Tibial artery (tissue), 4 donors: ENCODE data around the gene NRL.
A peak's percentile ranks its signal among the peaks of the same experiment; 100 is the strongest.
"Not testable (repeated sequence)": the region's sequence is repeated elsewhere in the genome, so short reads cannot be mapped to it uniquely, and the experiment has no call there.

ENCODE experiments used
- DNase-seq, 2 donors: peaks; one replicate each; pipeline ENCODE4 v3.0.0-alpha.2; 2019
- H3K27ac ChIP-seq, 2 donors: fragments of 200-600 bp; sonication (generic) in 1 of 2; 1 replicate in 1 of 2; 2 replicates in 1 of 2; pipeline ENCODE4 v1.5.1; 2018 to 2019; ENCODE audit warnings: mild to moderate bottlenecking in 1 of 2
- H3K27me3 ChIP-seq, 2 donors: fragments of 200-600 bp; sonication (generic) in 1 of 2; one replicate each; pipeline versions ENCODE4 v1.5.1 to v1.6.0; 2016 to 2019
- H3K36me3 ChIP-seq, 3 donors: fragments of 200-600 bp; sonication (generic) in 2 of 3; one replicate each; pipeline ENCODE4 v1.5.1; 2016 to 2019; ENCODE audit warnings: mild to moderate bottlenecking in 2 of 3
- H3K4me1 ChIP-seq, 4 donors: fragments of 200-600 bp; sonication (generic) in 2 of 4; 1 replicate in 3 of 4; 2 replicates in 1 of 4; pipeline ENCODE4 v1.5.1; 2016 to 2019
- H3K4me3 ChIP-seq, 2 donors: fragments of 200-600 bp; sonication (generic) in 1 of 2; 1 replicate in 1 of 2; 2 replicates in 1 of 2; pipeline ENCODE4 v1.5.1; 2018 to 2019; ENCODE audit warnings: mild to moderate bottlenecking in 2 of 2
- H3K9me3 ChIP-seq, 3 donors: fragments of 200-600 bp; sonication (generic) in 1 of 3; one replicate each; pipeline ENCODE4 v1.5.1; 2016 to 2019
- intact Hi-C: fragments of 100-400 bp; cut with DNase I; formaldehyde crosslinking; loops from one replicate; pipeline ENCODE4 v1.15.0; 2023; ENCODE audit warnings: low total_unique reads
- TF ChIP-seq, protein P1 (sequence below), 2 experiments: fragments of 200-600 bp in 1 of 2; fragments of 450-650 bp in 1 of 2; IDR thresholded peaks; one replicate each; pipeline ENCODE4 v1.5.1; 2017 to 2019; ENCODE audit warnings: antibody characterized with exemption in 2 of 2, mild to moderate bottlenecking in 1 of 2, moderate library complexity in 1 of 2

The NRL gene

GRCh38 chr14:24052656-24053547 is 61.8 kb downstream of the NRL start:
- Histone ChIP-seq H3K36me3 (no peaks in the 10 kb centered on the region), H3K4me1 (peaks cover 0 to 20% (median 15%) of the 10 kb centered on the region in 4 donors), H3K4me3 (peak overlapping the region; percentile 56 to 60), H3K9me3 (no peaks in the 10 kb centered on the region), H3K27me3 (peaks cover 0 to 38% of the 10 kb centered on the region in 2 donors), H3K27ac (no peak overlapping the region)
- DNase-seq = peak in 1 of 2 donors; percentile 32
- TF ChIP-seq, protein P1, sequence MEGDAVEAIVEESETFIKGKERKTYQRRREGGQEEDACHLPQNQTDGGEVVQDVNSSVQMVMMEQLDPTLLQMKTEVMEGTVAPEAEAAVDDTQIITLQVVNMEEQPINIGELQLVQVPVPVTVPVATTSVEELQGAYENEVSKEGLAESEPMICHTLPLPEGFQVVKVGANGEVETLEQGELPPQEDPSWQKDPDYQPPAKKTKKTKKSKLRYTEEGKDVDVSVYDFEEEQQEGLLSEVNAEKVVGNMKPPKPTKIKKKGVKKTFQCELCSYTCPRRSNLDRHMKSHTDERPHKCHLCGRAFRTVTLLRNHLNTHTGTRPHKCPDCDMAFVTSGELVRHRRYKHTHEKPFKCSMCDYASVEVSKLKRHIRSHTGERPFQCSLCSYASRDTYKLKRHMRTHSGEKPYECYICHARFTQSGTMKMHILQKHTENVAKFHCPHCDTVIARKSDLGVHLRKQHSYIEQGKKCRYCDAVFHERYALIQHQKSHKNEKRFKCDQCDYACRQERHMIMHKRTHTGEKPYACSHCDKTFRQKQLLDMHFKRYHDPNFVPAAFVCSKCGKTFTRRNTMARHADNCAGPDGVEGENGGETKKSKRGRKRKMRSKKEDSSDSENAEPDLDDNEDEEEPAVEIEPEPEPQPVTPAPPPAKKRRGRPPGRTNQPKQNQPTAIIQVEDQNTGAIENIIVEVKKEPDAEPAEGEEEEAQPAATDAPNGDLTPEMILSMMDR (IDR thresholded peaks at IDR 0.05) = no peak
- intact Hi-C loops = no loop called here

- peak; percentile 33 to 74 for DNase-seq
These were observed 62.7 kb downstream of the NRL start, which contains the start of gene CARMIL3 for GRCh38 chr14:24051789-24052655. TSS of gene CARMIL3 (plus strand) at chr14:24052009. CDS start at chr14:24052154, 145 bp downstream.

GRCh38 chr14:24051176-24051788 is 63.5 kb downstream of the NRL start:
- intact Hi-C loops = no loop called here
- Histone ChIP-seq H3K9me3 (no peaks in the 10 kb centered on the region), H3K27ac (peak overlapping the region; percentile 29 to 55), H3K27me3 (peaks cover 0 to 26% of the 10 kb centered on the region in 2 donors), H3K4me1 (peaks cover 0 to 20% (median 15%) of the 10 kb centered on the region in 4 donors), H3K4me3 (peak overlapping the region; percentile 56 to 60), H3K36me3 (no peaks in the 10 kb centered on the region)
- TF ChIP-seq, protein P1 (IDR thresholded peaks at IDR 0.05) = no peak
- peak in 1 of 2 donors; percentile 64 for DNase-seq

More at GRCh38 chr14:24051789-24052655, 62.7 kb downstream of the NRL start, which contains the start of gene CARMIL3:
- H3K4me3 ChIP-seq = peak within 1 kb of the TSS; percentile 56 to 60
- H3K36me3 ChIP-seq = no peaks in the 10 kb centered on the region
- peaks cover 0 to 30% of the 10 kb centered on the region in 2 donors for H3K27me3 ChIP-seq
- peak within 1 kb of the TSS; percentile 29 to 55 for H3K27ac ChIP-seq
- H3K9me3 ChIP-seq = no peaks in the 10 kb centered on the region
- peaks cover 0 to 20% (median 15%) of the 10 kb centered on the region in 4 donors for H3K4me1 ChIP-seq
- TF ChIP-seq, protein P1 (IDR thresholded peaks at IDR 0.05) = no peak
- intact Hi-C loops = no loop called here

DNA sequence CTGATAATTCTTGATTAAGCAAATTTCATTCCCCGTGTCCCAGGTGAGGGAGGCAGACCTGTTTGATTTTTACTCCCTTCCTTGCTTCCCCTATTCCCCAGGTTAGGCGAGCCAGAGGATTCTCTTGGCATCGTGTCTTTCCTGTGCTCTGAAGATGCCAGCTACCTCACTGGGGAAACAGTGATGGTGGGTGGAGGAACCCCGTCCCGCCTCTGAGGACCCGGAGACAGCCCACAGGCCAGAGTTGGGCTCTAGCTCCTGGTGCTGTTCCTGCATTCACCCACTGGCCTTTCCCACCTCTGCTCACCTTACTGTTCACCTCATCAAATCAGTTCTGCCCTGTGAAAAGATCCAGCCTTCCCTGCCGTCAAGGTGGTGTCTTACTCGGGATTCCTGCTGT is 64.0 kb downstream of the NRL start:
- H3K27me3 ChIP-seq = peaks cover 0 to 20% of the 10 kb centered on the region in 2 donors
- H3K27ac ChIP-seq, DNase-seq, H3K4me3 ChIP-seq, intact Hi-C loops, H3K9me3 ChIP-seq, H3K36me3 ChIP-seq: not testable (repeated sequence)
- peaks cover 0 to 20% (median 15%) of the 10 kb centered on the region in 4 donors for H3K4me1 ChIP-seq

DNA sequence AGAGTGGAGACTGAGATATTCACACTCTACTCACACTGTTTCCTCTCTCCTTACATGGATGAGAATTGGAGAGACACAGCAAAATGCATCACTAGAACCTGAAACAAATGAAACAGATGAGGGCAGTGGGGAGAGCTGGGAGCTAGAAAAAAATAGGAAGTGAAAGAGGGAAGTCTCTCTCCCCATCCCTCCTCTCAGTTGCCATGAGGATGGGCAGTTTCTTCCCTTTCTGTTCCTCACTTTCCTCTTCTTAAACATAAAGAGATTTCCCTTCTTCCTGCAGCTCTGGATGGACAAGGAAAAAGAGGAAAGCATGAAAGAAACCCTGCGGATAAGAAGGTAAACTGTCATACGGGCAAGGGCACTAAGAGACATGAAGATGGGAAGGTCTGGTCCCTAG is 65.7 kb downstream of the NRL start:
- DNase-seq = not testable (repeated sequence)

GRCh38 chr14:24042746-24043145 is 72.0 kb downstream of the NRL start:
- H3K27ac ChIP-seq = no peak overlapping the region
- TF ChIP-seq, protein P1 (IDR thresholded peaks at IDR 0.05) = no peak
- no peaks in the 10 kb centered on the region for H3K9me3 ChIP-seq
- DNase-seq = no peak
- intact Hi-C loops = no loop called here
- no peaks in the 10 kb centered on the region for H3K36me3 ChIP-seq
- H3K4me1 ChIP-seq = no peaks in the 10 kb centered on the region
- no peaks in the 10 kb centered on the region for H3K27me3 ChIP-seq
- no peak overlapping the region for H3K4me3 ChIP-seq

More for the DNA sequence above, 65.7 kb downstream of the NRL start:
- H3K27ac ChIP-seq, H3K27me3 ChIP-seq, H3K36me3 ChIP-seq, intact Hi-C loops, H3K9me3 ChIP-seq, H3K4me3 ChIP-seq: not testable (repeated sequence)
- peaks cover 0 to 20% (median 15%) of the 10 kb centered on the region in 4 donors for H3K4me1 ChIP-seq
